ENCODE data around the gene SIVA1. TPM values are rescaled to one million over a fixed set of nuclear protein-coding genes. Genes with fewer than 3 reads are reported as not detected.
A peak's percentile ranks its signal among the peaks of the same experiment; 100 is the strongest.

Gene SIVA1
- 100 to 1,000 TPM in 3 of 4 donors, 10 to 100 TPM in 1; 64.6 to 144 (median 115) TPM for total RNA-seq

- H3K4me3 ChIP-seq, result peak within 1 kb of the TSS; percentile 89 to 99 (median 94)
- peak within 1 kb of the TSS; percentile 80 to 93 (median 90) for H3K27ac ChIP-seq
- H3K4me1 ChIP-seq, result peaks cover 0 to 57% (median 16%) of the 10 kb centered on the region in 4 donors
- peaks cover 0 to 28% (median 0%) of the 10 kb centered on the region in 3 donors for H3K36me3 ChIP-seq
- H3K27me3 ChIP-seq, result no peaks in the 10 kb centered on the region
- DNase-seq, result peak; percentile 99 to 100 (median 100)
- TF ChIP-seq POLR2A (IDR thresholded peaks at IDR 0.05) (peak; percentile 86), CTCF (IDR thresholded peaks at IDR 0.05) (no peak)
- H3K9me3 ChIP-seq, result no peaks in the 10 kb centered on the region
Observed at GRCh38 chr14:104752735-104753527, at the start of gene SIVA1. Gene SIVA1 (plus strand): TSS chr14:104753147. CDS start chr14:104753202, 55 bp downstream.

- TF ChIP-seq CTCF (IDR thresholded peaks at IDR 0.05), result no peak
- TF ChIP-seq POLR2A (IDR thresholded peaks at IDR 0.05), result no peak
- no peaks in the 10 kb centered on the region for H3K9me3 ChIP-seq
- H3K4me3 ChIP-seq, result no peak overlapping the region
- H3K4me1 ChIP-seq, result peaks cover 0 to 20% (median under 1%) of the 10 kb centered on the region in 4 donors
- DNase-seq, result no peak
- H3K36me3 ChIP-seq, result peaks cover 0 to 65% (median 0%) of the 10 kb centered on the region in 3 donors
- H3K27me3 ChIP-seq, result no peaks in the 10 kb centered on the region
- no peak overlapping the region for H3K27ac ChIP-seq
Observed at GRCh38 chr14:104703269-104703668, 49.7 kb upstream of the SIVA1 start.

- H3K27me3 ChIP-seq, result no peaks in the 10 kb centered on the region
- no peaks in the 10 kb centered on the region for H3K9me3 ChIP-seq
- H3K4me3 ChIP-seq, result no peak overlapping the region
- H3K4me1 ChIP-seq, result peaks cover 0 to 13% (median 4%) of the 10 kb centered on the region in 4 donors
- DNase-seq, result no peak
- TF ChIP-seq CTCF (IDR thresholded peaks at IDR 0.05), result no peak
- no peak for TF ChIP-seq POLR2A (IDR thresholded peaks at IDR 0.05)
- peaks cover 0 to 70% (median 0%) of the 10 kb centered on the region in 3 donors for H3K36me3 ChIP-seq
- H3K27ac ChIP-seq, result no peak overlapping the region
Observed at GRCh38 chr14:104704252-104704651, 48.7 kb upstream of the SIVA1 start.

- Histone ChIP-seq H3K4me1 (peaks cover 0 to 9% (median 3%) of the 10 kb centered on the region in 4 donors), H3K36me3 (peaks cover 0 to 81% (median 0%) of the 10 kb centered on the region in 3 donors), H3K27me3 (no peaks in the 10 kb centered on the region), H3K4me3 (no peak overlapping the region), H3K27ac (no peak overlapping the region), H3K9me3 (no peaks in the 10 kb centered on the region)
- DNase-seq, result no peak
- TF ChIP-seq CTCF (IDR thresholded peaks at IDR 0.05), result no peak
- no peak for TF ChIP-seq POLR2A (IDR thresholded peaks at IDR 0.05)
Observed at GRCh38 chr14:104705340-104706047, 47.5 kb upstream of the SIVA1 start.

- no peaks in the 10 kb centered on the region for H3K9me3 ChIP-seq
- DNase-seq, result no peak
- H3K4me1 ChIP-seq, result peaks cover 0 to 9% (median 3%) of the 10 kb centered on the region in 4 donors
- peaks cover 0 to 81% (median 2%) of the 10 kb centered on the region in 3 donors for H3K36me3 ChIP-seq
- H3K4me3 ChIP-seq, result no peak overlapping the region
- no peaks in the 10 kb centered on the region for H3K27me3 ChIP-seq
- TF ChIP-seq POLR2A (IDR thresholded peaks at IDR 0.05) (no peak), CTCF (IDR thresholded peaks at IDR 0.05) (no peak)
- no peak overlapping the region for H3K27ac ChIP-seq
Observed at GRCh38 chr14:104706733-104707607, 46.0 kb upstream of the SIVA1 start.
